SK-N-SH (cell line): ENCODE measurements around the gene PHF14. TPM values are rescaled to one million over a fixed set of nuclear protein-coding genes. Genes with fewer than 3 reads are reported as not detected.

Source experiments
- CTCF ChIA-PET: fragments of 300-600, 350-600 bp; formaldehyde crosslinking; extraction: SDS; loops from one replicate; lab custom pipeline; 2021; lab: Yijun Ruan, JAX
- POLR2A ChIA-PET: fragments of 350-600 bp; sonication (Branson Sonifier 250); formaldehyde crosslinking; extraction: SDS; loops from one replicate; lab custom pipeline; 2020; ENCODE audit warnings: antibody characterized with exemption, inconsistent platforms; lab: Yijun Ruan, JAX
- DNase-seq: peaks from one replicate; pipeline ENCODE4 v3.0.0; 2012
- H2AFZ ChIP-seq: fragments of 200-600 bp; sonication (generic); 2 replicates; pipeline ENCODE4 v1.8.1; 2016; ENCODE audit warnings: antibody characterized with exemption, mild to moderate bottlenecking, low read depth
- H3F3A ChIP-seq: fragments of 200-600 bp; sonication (generic); replicated peaks from 2 replicates; pipeline ENCODE3; 2016; ENCODE audit warnings: antibody characterized with exemption, mild to moderate bottlenecking; ENCODE audit not compliant: insufficient read depth
- H3K27ac ChIP-seq, 2 experiments: fragments of 200-500 bp in 1 of 2; fragments of 200-600 bp in 1 of 2; sonication (Bioruptor generic) in 1 of 2; sonication (generic), shearing (Covaris generic) in 1 of 2; 2 replicates each; pipeline versions ENCODE4 v1.5.1 to v1.6.1; 2014 to 2016; ENCODE audit warnings: low read depth in 2 of 2, inconsistent platforms in 1 of 2, low read length in 1 of 2, mild to moderate bottlenecking in 1 of 2, mixed read lengths in 1 of 2
- H3K27me3 ChIP-seq: fragments of 200-600 bp; sonication (generic), shearing (Covaris generic); 2 replicates; pipeline ENCODE4 v1.6.1; 2016; ENCODE audit warnings: mixed run types; ENCODE audit not compliant: insufficient read depth
- H3K36me3 ChIP-seq, 2 experiments: fragments of 200-500 bp in 1 of 2; fragments of 200-600 bp in 1 of 2; sonication (Bioruptor generic) in 1 of 2; sonication (generic) in 1 of 2; replicated peaks in 1 of 2; 2 replicates each; pipeline versions ENCODE3 to v1.5.1; 2014 to 2016; ENCODE audit warnings: low read length in 1 of 2, mild to moderate bottlenecking in 1 of 2; ENCODE audit not compliant: insufficient read depth in 2 of 2, control insufficient read depth in 1 of 2
- H3K4me1 ChIP-seq, 2 experiments: fragments of 200-500 bp in 1 of 2; fragments of 200-600 bp in 1 of 2; sonication (Bioruptor generic) in 1 of 2; sonication (generic), shearing (Covaris generic) in 1 of 2; 2 replicates each; pipeline versions ENCODE4 v1.5.1 to v1.6.1; 2014 to 2016; ENCODE audit warnings: low read depth in 1 of 2, low read length in 1 of 2, mixed run types in 1 of 2; ENCODE audit not compliant: insufficient read depth in 2 of 2, control insufficient read depth in 1 of 2
- H3K4me2 ChIP-seq: fragments of 200-600 bp; sonication (generic), shearing (Covaris generic); 2 replicates; pipeline ENCODE4 v1.6.1; 2017; ENCODE audit warnings: mixed run types
- H3K4me3 ChIP-seq, 2 experiments: fragments of 200-500 bp in 1 of 2; fragments of 200-600 bp in 1 of 2; sonication (Bioruptor generic) in 1 of 2; sonication (generic), shearing (Covaris generic) in 1 of 2; 2 replicates each; pipeline versions ENCODE4 v1.5.1 to v1.8.1; 2014 to 2016; ENCODE audit warnings: low read depth in 2 of 2, inconsistent platforms in 1 of 2, low read length in 1 of 2, mild to moderate bottlenecking in 1 of 2, mixed read lengths in 1 of 2, moderate library complexity in 1 of 2
- H3K79me2 ChIP-seq: fragments of 200-600 bp; sonication (generic); 2 replicates; pipeline ENCODE4 v1.8.1; 2017; ENCODE audit warnings: mild to moderate bottlenecking; ENCODE audit not compliant: insufficient read depth
- H3K9ac ChIP-seq: fragments of 200-600 bp; sonication (generic); 2 replicates; pipeline ENCODE4 v1.6.1; 2017; ENCODE audit warnings: mixed run types
- H3K9me2 ChIP-seq: fragments of 200-600 bp; sonication (generic); 2 replicates; pipeline ENCODE4 v1.6.1; 2017; ENCODE audit warnings: mixed run types
- H3K9me3 ChIP-seq: fragments of 200-600 bp; sonication (generic); 2 replicates; pipeline ENCODE4 v1.6.1; 2017; ENCODE audit warnings: mixed run types, mild to moderate bottlenecking, moderate library complexity
- H4K20me1 ChIP-seq: fragments of 200-600 bp; sonication (generic); 2 replicates; pipeline ENCODE4 v1.6.1; 2017; ENCODE audit warnings: mild to moderate bottlenecking, mixed run types; ENCODE audit not compliant: insufficient read depth
- EP300 ChIP-seq, 2 experiments: IDR thresholded peaks; 2 replicates each; pipeline versions ENCODE4 v1.4.0 to v1.6.1; 2012; ENCODE audit warnings: borderline replicate concordance in 1 of 2, low read depth in 1 of 2, low read length in 1 of 2
- FOSL2 ChIP-seq: IDR thresholded peaks from 2 replicates; pipeline ENCODE4 v1.4.0; 2012; ENCODE audit warnings: low read depth, mild to moderate bottlenecking, moderate library complexity, borderline replicate concordance
- FOXJ3 ChIP-seq: sonication (generic); formaldehyde crosslinking; IDR thresholded peaks from 2 replicates; pipeline ENCODE4 v1.5.1; 2020; ENCODE audit warnings: mild to moderate bottlenecking, missing genetic modification reagents
- JUND ChIP-seq: IDR thresholded peaks from 2 replicates; pipeline ENCODE4 v1.4.0; 2012
- PBX3 ChIP-seq: IDR thresholded peaks from 2 replicates; pipeline ENCODE4; 2012
- RXRA ChIP-seq: IDR thresholded peaks from 2 replicates; pipeline ENCODE4 v1.4.0; 2012; ENCODE audit warnings: low read depth, mild to moderate bottlenecking, borderline replicate concordance
- SIN3A ChIP-seq: IDR thresholded peaks from 2 replicates; pipeline ENCODE4 v1.6.1; 2012; ENCODE audit warnings: low read depth, mild to moderate bottlenecking, low read length, moderate library complexity, borderline replicate concordance
- TAF1 ChIP-seq: IDR thresholded peaks from 2 replicates; pipeline ENCODE4 v1.6.1; 2012; ENCODE audit warnings: low read depth, mild to moderate bottlenecking, low read length, moderate library complexity, borderline replicate concordance
- TCF12 ChIP-seq: IDR thresholded peaks from 2 replicates; pipeline ENCODE4 v1.4.0; 2012
- USF1 ChIP-seq: IDR thresholded peaks from 2 replicates; pipeline ENCODE4 v1.4.0; 2012; ENCODE audit warnings: low read depth, borderline replicate concordance
- YY1 ChIP-seq: IDR thresholded peaks from 2 replicates; pipeline ENCODE4 v1.4.0; 2012; ENCODE audit warnings: low read depth, mild to moderate bottlenecking
- WGBS: methylation state at CpG from one replicate; pipeline ENCODE4 v1.1.6; 2017; ENCODE audit warnings: low lambda C conversion rate; 5-methylcytosine and 5-hydroxymethylcytosine counted together
- polyA plus RNA-seq, 3 experiments: library from polyadenylated mRNA; depleted of rRNA; stranded (reverse); fragments of >200 nt; gene quantifications; 2 replicates each; pipeline ENCODE4 v1.2.3, GENCODE V29; 2012
- TF ChIP-seq, protein P1 (sequence below): fragments of 200-600 bp; sonication (generic); IDR thresholded peaks from 2 replicates; pipeline ENCODE4 v1.6.1; 2017; ENCODE audit warnings: antibody characterized with exemption, mild to moderate bottlenecking, moderate library complexity
- TF ChIP-seq, protein P2 (sequence below): IDR thresholded peaks from 2 replicates; pipeline ENCODE4 v1.6.1; 2012; ENCODE audit warnings: mild to moderate bottlenecking, low read depth, low read length, moderate library complexity

PHF14 gene
- polyA plus RNA-seq, 1 of the 3 experiments (the other 2 are of a cell fraction), result 19.2 TPM

GRCh38 chr7:11194492-11194891 lies 220.8 kb downstream of the PHF14 start:
- DNase-seq, result no peak

More at GRCh38 chr7:11194492-11194891, 220.8 kb downstream of the PHF14 start:
- ChIA-PET POLR2A (no interaction called here), CTCF (interaction anchor here (0.7 to 1.5 kb wide), 2 partner anchors 10 to 19 kb away, joined by 3 to 4 read pairs; no protein-coding TSS in a partner anchor)
- no peaks in the 10 kb centered on the region for H3K9me3 ChIP-seq
- no peaks in the 10 kb centered on the region for H3K79me2 ChIP-seq
- H3K27me3 ChIP-seq, result no peaks in the 10 kb centered on the region
- no peaks in the 10 kb centered on the region for H3F3A ChIP-seq
- no peak overlapping the region for H3K9ac ChIP-seq
- TF ChIP-seq RXRA (no peak), TCF12 (no peak), SIN3A (no peak), TAF1 (no peak), FOXJ3 (CRISPR knock-in tag) (no peak), JUND (no peak), YY1 (no peak), PBX3 (no peak), USF1 (no peak), EP300 (IDR thresholded peaks at IDR 0.05; ENCODE audit: borderline replicate concordance in 1 of 2, low read depth in 1 of 2, low read length in 1 of 2) (no peak), FOSL2 (no peak)
- TF ChIP-seq, protein P1, sequence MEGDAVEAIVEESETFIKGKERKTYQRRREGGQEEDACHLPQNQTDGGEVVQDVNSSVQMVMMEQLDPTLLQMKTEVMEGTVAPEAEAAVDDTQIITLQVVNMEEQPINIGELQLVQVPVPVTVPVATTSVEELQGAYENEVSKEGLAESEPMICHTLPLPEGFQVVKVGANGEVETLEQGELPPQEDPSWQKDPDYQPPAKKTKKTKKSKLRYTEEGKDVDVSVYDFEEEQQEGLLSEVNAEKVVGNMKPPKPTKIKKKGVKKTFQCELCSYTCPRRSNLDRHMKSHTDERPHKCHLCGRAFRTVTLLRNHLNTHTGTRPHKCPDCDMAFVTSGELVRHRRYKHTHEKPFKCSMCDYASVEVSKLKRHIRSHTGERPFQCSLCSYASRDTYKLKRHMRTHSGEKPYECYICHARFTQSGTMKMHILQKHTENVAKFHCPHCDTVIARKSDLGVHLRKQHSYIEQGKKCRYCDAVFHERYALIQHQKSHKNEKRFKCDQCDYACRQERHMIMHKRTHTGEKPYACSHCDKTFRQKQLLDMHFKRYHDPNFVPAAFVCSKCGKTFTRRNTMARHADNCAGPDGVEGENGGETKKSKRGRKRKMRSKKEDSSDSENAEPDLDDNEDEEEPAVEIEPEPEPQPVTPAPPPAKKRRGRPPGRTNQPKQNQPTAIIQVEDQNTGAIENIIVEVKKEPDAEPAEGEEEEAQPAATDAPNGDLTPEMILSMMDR, result no peak
- TF ChIP-seq, protein P2, sequence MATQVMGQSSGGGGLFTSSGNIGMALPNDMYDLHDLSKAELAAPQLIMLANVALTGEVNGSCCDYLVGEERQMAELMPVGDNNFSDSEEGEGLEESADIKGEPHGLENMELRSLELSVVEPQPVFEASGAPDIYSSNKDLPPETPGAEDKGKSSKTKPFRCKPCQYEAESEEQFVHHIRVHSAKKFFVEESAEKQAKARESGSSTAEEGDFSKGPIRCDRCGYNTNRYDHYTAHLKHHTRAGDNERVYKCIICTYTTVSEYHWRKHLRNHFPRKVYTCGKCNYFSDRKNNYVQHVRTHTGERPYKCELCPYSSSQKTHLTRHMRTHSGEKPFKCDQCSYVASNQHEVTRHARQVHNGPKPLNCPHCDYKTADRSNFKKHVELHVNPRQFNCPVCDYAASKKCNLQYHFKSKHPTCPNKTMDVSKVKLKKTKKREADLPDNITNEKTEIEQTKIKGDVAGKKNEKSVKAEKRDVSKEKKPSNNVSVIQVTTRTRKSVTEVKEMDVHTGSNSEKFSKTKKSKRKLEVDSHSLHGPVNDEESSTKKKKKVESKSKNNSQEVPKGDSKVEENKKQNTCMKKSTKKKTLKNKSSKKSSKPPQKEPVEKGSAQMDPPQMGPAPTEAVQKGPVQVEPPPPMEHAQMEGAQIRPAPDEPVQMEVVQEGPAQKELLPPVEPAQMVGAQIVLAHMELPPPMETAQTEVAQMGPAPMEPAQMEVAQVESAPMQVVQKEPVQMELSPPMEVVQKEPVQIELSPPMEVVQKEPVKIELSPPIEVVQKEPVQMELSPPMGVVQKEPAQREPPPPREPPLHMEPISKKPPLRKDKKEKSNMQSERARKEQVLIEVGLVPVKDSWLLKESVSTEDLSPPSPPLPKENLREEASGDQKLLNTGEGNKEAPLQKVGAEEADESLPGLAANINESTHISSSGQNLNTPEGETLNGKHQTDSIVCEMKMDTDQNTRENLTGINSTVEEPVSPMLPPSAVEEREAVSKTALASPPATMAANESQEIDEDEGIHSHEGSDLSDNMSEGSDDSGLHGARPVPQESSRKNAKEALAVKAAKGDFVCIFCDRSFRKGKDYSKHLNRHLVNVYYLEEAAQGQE, result no peak
- H3K4me3 ChIP-seq, result no peak overlapping the region
- WGBS, result 69% methylated on average over 3 of the region's 3 CpGs
- no peak overlapping the region for H3K27ac ChIP-seq
- H3K9me2 ChIP-seq, result no peaks in the 10 kb centered on the region
- no peaks in the 10 kb centered on the region for H3K36me3 ChIP-seq
- no peak overlapping the region for H2AFZ ChIP-seq
- no peaks in the 10 kb centered on the region for H4K20me1 ChIP-seq
- no peak overlapping the region for H3K4me2 ChIP-seq
- peaks cover 0 to 8% of the 10 kb centered on the region in 2 experiments; a peak in 2 of 4 replicates for H3K4me1 ChIP-seq
